GM21447 (cell line): Measurements from ENCODE around the gene KIF25.
"Not testable (repeated sequence)": the region's sequence is repeated elsewhere in the genome, so short reads cannot be mapped to it uniquely, and the experiment has no call there.

Source experiments
- ATAC-seq: cut with Tn5 transposase; IDR thresholded peaks from one replicate; pipeline ENCODE4 v1.9.1; 2021; ENCODE audit not compliant: unreplicated experiment

The KIF25 gene

GRCh38 chr6:167974640-167975344 lies 22.7 kb upstream of the KIF25 start:
- no peak for ATAC-seq

- no peak for ATAC-seq
Observed at GRCh38 chr6:167975458-167975857, 22.0 kb upstream of the KIF25 start.

- ATAC-seq = not testable (repeated sequence)
Observed at GRCh38 chr6:167976116-167976657, 21.3 kb upstream of the KIF25 start.

DNA sequence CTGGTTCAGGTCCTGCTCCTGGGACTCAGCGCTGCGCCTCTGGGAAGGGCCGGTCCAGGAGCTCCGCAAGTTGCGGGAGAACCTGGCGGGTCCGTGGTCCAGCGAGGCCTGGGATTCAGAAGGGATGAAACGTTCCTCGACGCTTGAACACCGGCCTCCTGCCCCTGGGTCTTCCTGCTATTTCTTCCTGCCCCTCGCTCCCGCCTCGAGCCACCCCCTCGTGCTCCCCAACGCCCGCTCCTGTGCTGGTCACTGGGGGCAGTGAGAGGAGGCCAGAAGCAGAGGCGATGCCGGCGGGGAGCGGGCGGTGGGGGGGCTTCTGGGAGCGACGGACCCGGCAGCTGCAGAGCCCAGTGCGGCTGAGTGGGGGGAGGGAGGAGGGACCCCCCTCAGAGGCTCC lies 20.8 kb upstream of the KIF25 start:
- ATAC-seq = no peak

GRCh38 chr6:167977717-167978467 lies 19.6 kb upstream of the KIF25 start:
- ATAC-seq = no peak

- no peak for ATAC-seq
Observed at GRCh38 chr6:167978607-167979006, 18.9 kb upstream of the KIF25 start.

DNA sequence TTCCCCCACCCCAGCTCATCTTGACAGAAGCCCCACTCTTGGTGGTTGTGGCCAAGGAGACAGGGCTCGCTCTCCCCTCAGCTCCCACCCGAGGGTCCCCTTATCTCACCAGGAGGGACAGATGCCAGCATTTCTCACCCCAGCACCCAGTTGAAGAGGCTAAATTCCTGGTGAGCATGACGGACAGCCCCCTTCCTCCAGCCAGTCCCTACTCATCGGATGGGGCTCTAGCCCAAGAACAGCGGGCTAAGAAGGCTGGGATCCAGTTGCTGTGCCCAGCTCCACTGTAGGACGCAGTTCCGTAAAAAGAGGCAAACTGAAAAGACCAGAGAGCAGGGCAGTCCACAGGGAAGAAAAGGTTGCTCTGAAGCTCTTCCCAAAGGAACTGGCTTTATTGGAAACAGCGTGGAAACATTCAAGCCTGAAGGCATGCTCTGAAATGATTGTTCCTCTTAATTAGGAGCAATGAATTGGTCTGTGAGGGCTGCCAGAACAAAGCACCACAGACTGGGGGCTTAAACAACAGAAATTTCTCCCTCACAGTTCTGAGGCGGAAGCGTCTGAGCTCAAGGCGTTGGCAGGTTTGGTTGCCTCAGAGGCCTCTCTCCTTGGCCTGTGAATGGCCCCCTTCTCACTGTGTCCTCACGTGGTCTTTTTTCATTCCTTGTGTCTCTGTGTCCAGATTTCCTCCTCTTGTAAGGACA lies 17.9 kb upstream of the KIF25 start:
- ATAC-seq = no peak

DNA sequence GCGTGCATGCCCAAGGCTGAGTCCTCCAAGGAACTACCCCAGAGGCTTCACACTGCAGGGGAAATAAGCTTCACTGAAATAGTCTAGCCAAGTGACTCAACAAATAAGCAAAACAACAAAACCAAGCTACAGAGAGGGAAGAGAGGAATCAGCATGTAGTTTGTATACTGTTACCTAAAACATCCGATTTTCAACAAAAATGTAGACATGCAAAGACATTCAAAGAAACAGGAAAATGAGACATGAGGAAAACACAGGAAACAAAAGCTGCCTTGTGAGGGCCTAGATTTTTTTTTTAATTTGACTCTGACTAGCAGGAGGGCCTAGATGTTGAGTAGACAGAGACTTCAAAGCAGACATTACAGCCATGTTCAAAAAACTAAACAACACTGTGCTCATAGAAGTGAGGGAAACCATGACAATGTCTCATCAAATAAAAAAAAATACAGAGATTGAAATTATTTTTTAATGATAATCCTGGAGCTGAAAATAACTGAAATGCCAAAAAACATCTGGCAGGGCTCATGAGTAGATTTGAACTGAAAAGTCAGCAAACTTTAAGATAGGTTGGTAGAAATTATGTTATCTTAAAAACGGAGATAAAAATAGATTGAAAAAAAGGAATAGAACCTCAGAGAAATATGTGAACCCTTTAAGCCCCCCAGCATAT lies 16.4 kb upstream of the KIF25 start:
- ATAC-seq = no peak

DNA sequence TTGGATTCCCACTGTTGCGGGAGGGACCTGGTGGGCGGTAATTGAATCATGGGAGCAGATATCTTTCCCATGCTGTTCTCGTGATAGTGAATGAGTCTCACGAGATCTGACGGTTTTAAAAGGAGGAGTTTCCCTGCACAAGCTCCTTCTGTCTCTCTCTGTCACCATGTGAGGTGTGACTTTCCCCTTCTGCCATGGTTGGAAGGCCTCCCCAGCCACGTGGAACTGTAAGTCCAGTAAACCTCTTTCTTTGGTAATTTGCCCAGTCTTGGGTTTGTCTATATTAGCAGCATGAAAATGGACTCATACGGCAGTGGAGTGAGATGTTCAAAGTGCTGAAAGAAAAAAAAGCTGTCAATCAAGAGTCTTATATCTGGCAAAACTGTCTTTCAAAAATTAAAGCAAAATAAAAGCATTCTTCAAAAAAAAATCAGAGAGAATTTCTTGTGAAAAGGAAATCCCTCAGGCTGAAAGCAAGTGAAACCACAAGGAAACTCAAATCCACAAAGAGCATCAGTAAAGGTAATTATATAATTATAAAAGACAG lies 15.5 kb upstream of the KIF25 start:
- no peak for ATAC-seq

DNA sequence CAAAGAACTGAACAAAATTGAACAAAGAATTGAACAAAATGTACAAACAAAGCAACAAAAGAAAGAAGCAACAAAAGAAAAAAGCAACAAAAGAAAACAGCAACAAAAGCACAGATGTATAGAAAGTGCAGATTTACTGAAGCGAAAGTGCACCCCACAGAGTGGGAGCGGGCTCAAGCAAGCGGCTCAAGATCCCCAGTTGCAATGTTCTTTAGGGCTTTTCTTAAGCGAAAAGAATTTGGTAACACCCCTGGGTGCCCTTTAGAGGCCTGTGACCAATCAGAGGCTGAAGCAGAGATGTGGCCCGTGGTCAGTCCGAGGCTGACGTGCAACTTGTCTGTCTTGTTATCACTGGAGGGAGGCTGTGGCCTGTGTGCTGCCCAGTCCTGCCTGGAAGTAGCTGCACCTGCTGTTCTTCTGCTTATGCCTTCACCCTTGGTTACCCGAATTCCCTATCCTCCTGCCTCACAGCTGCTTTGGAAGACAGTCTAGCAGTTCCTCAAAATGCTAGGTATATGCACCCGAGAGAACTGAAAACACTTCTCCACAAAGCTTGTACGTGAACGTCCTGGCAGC lies 13.2 kb upstream of the KIF25 start:
- no peak for ATAC-seq

DNA sequence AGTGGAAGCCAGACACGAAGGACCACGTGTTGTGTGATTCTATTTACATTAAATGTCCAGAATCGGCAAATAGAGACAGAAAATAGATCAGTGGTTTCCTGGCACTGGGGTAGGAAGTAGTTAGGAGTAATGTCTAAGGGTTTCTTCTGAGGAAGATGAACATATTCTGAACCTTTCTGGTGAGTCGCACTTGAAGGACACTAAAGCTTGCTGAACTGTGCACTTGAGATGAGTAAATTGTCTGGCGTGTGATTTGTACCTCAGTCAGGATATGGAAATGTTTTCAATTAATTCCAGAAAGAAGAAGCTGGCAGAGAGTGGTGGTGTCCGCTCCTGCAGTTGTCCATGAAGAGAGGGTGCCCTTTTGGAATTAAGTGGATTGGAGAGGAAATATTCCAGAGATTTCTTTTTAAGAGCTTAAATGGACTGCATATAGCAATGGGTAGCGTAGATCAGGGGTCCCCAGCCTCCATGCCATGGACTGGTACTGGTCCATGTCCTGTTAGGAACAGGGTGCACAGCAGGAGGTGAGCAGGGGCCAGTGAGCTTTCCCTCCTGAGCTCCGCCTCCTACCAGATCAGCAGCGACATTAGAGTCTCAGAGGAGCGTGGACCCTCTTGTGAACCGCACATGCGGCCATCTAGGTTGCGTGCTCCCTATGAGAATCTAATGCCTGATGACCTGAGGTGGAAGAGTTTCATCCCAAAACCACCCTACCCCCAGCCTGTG lies 12.4 kb upstream of the KIF25 start:
- ATAC-seq = no peak

DNA sequence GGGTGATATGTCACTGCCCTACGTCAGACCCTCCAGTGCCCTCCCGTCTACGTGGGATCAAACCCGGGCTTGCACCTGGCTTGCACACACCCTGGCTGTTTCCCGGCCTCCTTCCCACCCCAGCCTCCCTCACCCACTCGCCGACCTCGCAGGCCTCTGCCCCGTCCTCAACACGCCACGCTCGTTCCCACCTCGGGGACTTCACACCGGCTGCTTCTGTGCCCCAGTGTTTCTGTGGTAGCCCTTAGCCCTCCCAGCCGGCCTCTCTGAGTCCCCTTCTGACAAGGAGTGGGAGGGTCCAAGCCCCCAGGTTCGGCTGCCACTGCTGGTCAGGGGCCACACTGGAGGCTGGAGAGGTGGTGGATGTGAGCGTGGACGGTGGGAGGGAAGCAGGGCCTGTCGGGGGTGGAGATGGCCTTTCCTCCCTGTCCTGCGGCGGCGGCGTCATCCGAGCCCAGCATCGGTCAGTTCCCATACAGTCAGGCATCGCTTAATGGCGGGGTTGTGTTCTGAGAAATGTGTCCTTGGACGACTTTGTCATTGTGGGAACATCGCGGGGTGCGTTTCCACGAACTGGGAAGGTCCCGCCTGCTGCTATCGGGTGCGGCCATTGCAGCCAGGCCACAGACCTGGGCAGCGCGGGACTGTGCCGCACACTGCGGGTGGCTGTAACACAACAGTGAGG lies 11.4 kb upstream of the KIF25 start:
- ATAC-seq = no peak

DNA sequence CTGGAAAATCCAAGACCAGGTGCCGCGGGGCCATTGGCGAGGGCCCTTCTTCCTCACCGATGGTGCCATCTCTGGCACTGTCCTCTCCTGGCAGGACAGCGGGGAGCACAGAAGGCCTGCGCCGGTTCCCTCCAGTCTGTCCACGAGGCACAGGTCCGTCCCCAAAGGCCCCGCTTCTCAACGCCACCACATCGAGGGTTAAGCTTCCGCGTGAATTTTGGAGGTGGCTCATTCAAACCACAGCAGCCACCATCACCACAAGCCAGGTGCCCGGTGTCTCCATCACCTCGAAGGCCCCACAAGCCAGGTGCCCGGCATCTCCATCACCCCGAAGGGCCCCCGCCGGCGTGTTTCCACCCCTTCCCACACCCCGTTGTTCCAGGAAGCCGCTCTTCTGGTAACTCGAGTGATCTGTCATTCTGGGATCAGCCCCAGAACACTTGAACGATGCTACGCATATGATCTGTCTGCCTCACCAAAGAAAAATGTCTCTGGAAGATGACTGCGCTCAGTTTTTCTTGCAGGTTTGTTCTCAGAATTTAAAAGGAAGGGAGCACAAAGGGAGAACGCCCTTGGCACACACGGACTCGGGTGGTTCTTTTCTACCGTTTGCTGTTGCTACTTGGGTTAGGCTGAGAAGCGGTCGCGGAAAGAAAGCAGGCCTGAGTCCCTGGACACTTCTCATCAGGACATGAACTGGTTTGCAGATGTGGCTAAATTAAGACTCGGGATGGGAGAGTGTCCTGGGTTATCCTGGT lies 9.9 kb upstream of the KIF25 start:
- no peak for ATAC-seq

DNA sequence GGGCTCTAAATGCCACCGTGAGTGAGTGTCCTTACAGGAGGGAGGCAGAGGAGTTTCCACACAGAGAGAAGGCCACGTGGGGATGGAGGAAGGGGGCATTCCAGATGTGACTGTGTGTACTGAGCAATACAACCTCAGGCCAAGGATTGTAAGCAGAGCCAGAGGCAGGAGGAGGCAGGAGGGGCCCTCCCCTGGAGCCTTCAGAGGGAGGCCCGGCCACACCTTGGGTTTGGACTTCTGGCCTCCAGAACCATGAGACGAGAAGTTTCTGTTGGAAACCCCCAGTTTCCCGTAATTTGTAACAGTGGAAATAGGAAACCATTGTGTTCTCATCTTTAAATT lies 9.3 kb upstream of the KIF25 start:
- ATAC-seq = no peak

- no peak for ATAC-seq
Observed at GRCh38 chr6:167988945-167989841, 8.3 kb upstream of the KIF25 start.

GRCh38 chr6:167990016-167990945 lies 7.2 kb upstream of the KIF25 start:
- ATAC-seq = no peak

- ATAC-seq = no peak
Observed at GRCh38 chr6:167993169-167993568, 4.3 kb upstream of the KIF25 start.
